Measurements from ENCODE around the gene TRABD. TPM values are rescaled to one million over a fixed set of nuclear protein-coding genes. Genes with fewer than 3 reads are reported as not detected.

Gene TRABD
- total RNA-seq, 1 experiment from 2014 or later: 55.7 TPM

- TF ChIP-seq CTCF (IDR thresholded peaks at IDR 0.05): no peak
- no peak for TF ChIP-seq POLR2AphosphoS5 (IDR thresholded peaks at IDR 0.05; ENCODE audit: low read depth, low read length)
- TF ChIP-seq TCF7L2 (IDR thresholded peaks at IDR 0.05; ENCODE audit: low read depth, low read length): no peak
- POLR2A ChIA-PET: no interaction called here
- intact Hi-C loops (cut with micrococcal nuclease; ENCODE audit: unreplicated experiment) (no loop called here), in situ Hi-C loops (cut with HindIII; ENCODE audit: low pct_unique_long_range_greater_than_20kb, low sequenced_read_pairs) (no loop called here)
- CTCF ChIA-PET: interaction anchor here (0.6 kb wide), 1 partner anchor 88 kb away, joined by 6 read pairs; no protein-coding TSS in a partner anchor
- ATAC-seq: no peak
- no peaks in the 10 kb centered on the region for H3K36me3 ChIP-seq (ENCODE audit: control insufficient read depth, insufficient read depth, low read length)
- no TSS peak for BruUV-seq (replicated peaks)
- DNase-seq (ENCODE audit: low read depth, low spot score): no peak
- no peaks in the 10 kb centered on the region for H3K4me1 ChIP-seq (ENCODE audit: control insufficient read depth, insufficient read depth, low read length)
- H3K4me3 ChIP-seq (ENCODE audit: low read depth in 2 of 2, low read length in 2 of 2): no peak overlapping the region
- H3K27ac ChIP-seq (ENCODE audit: low read length): no peak overlapping the region
- H3K9me3 ChIP-seq (ENCODE audit: control insufficient read depth, insufficient read depth, low read depth, low read length): no peaks in the 10 kb centered on the region
- no peaks in the 10 kb centered on the region for H3K27me3 ChIP-seq (ENCODE audit: control insufficient read depth, insufficient read depth, low read length)
These were observed 27.9 kb upstream of the TRABD start for GRCh38 chr22:50157709-50158375.

- ATAC-seq: no peak
- CTCF ChIA-PET: no interaction called here
- H3K4me3 ChIP-seq (ENCODE audit: low read depth in 2 of 2, low read length in 2 of 2): no peak overlapping the region
- DNase-seq (ENCODE audit: low read depth, low spot score): no peak
- no peaks in the 10 kb centered on the region for H3K9me3 ChIP-seq (ENCODE audit: control insufficient read depth, insufficient read depth, low read depth, low read length)
- POLR2A ChIA-PET: no interaction called here
- in situ Hi-C loops (cut with HindIII; ENCODE audit: low pct_unique_long_range_greater_than_20kb, low sequenced_read_pairs): no loop called here
- no peak for TF ChIP-seq POLR2AphosphoS5 (IDR thresholded peaks at IDR 0.05; ENCODE audit: low read depth, low read length)
- TF ChIP-seq REST (IDR thresholded peaks at IDR 0.05; ENCODE audit: insufficient read depth in 1 of 2, low read depth in 2 of 2, low read length in 1 of 2): no peak
- TF ChIP-seq TCF7L2 (IDR thresholded peaks at IDR 0.05; ENCODE audit: low read depth, low read length): no peak
- no peak for TF ChIP-seq CTCF (IDR thresholded peaks at IDR 0.05)
- no peak for TF ChIP-seq SIN3A (IDR thresholded peaks at IDR 0.05; ENCODE audit: borderline replicate concordance, insufficient read depth, low read depth, low read length)
- H3K27ac ChIP-seq (ENCODE audit: low read length): no peak overlapping the region
- intact Hi-C loops (cut with micrococcal nuclease; ENCODE audit: unreplicated experiment): no loop called here
- BruUV-seq (replicated peaks): no TSS peak
- no peaks in the 10 kb centered on the region for H3K27me3 ChIP-seq (ENCODE audit: control insufficient read depth, insufficient read depth, low read length)
- H3K4me1 ChIP-seq (ENCODE audit: control insufficient read depth, insufficient read depth, low read length): no peaks in the 10 kb centered on the region
- H3K36me3 ChIP-seq (ENCODE audit: control insufficient read depth, insufficient read depth, low read length): no peaks in the 10 kb centered on the region
These were observed 24.8 kb upstream of the TRABD start for GRCh38 chr22:50160947-50161346.
